Uterus (tissue), 4 donors: ENCODE results near the gene CDCP2. TPM values are rescaled to one million over a fixed set of nuclear protein-coding genes. Genes with fewer than 3 reads are reported as not detected.

Experiments used
- DNase-seq, 2 donors: peaks; one replicate each; pipeline ENCODE4 v3.0.0-alpha.2; 2019 to 2020
- H3K27ac ChIP-seq, 2 donors: fragments of 200-600 bp; sonication (generic); 1 replicate in 1 of 2; 2 replicates in 1 of 2; pipeline ENCODE4 v1.5.1; 2016 to 2018
- H3K27me3 ChIP-seq, 2 donors: fragments of 200-600 bp; sonication (generic); one replicate each; pipeline ENCODE4 v1.5.1; 2018 to 2019; ENCODE audit warnings: control low read depth in 1 of 2
- H3K36me3 ChIP-seq, 2 donors: fragments of 200-600 bp; sonication (generic); one replicate each; pipeline ENCODE4 v1.5.1; 2019; ENCODE audit warnings: control low read depth in 1 of 2
- H3K4me1 ChIP-seq, 2 donors: fragments of 200-600 bp; sonication (generic); one replicate each; pipeline ENCODE4 v1.5.1; 2018 to 2019; ENCODE audit warnings: control low read depth in 1 of 2
- H3K4me3 ChIP-seq, 2 donors: fragments of 200-600 bp; sonication (generic); 1 replicate in 1 of 2; 2 replicates in 1 of 2; pipeline ENCODE4 v1.5.1; 2018 to 2019; ENCODE audit warnings: mild to moderate bottlenecking in 1 of 2
- H3K9me3 ChIP-seq, 2 donors: fragments of 200-600 bp; sonication (generic); one replicate each; pipeline ENCODE4 v1.5.1; 2019; ENCODE audit warnings: control low read depth in 1 of 2
- POLR2A ChIP-seq, 2 donors: fragments of 450-650 bp; IDR thresholded peaks; one replicate each; pipeline ENCODE4 v1.6.1; 2016; ENCODE audit warnings: antibody characterized with exemption in 2 of 2, mild to moderate bottlenecking in 1 of 2, moderate library complexity in 1 of 2
- intact Hi-C: fragments of 100-400 bp; cut with DNase I; formaldehyde crosslinking; loops from one replicate; pipeline ENCODE4 v1.15.1; 2023; ENCODE audit warnings: low total_unique reads
- total RNA-seq, 4 donors: library from RNA; depleted of rRNA in 3 of 4; stranded (reverse); fragments of >200 nt in 3 of 4; gene quantifications; one replicate each; pipeline versions ENCODE4 v1.1.0 to v1.2.4, GENCODE V29; 2014 to 2023
- TF ChIP-seq, protein P1 (sequence below), 4 experiments: fragments of 200-600 bp in 2 of 4; fragments of 450-650 bp in 2 of 4; sonication (generic) in 2 of 4; IDR thresholded peaks; one replicate each; pipeline ENCODE4 v1.5.1; 2016 to 2019; ENCODE audit warnings: antibody characterized with exemption in 4 of 4, mild to moderate bottlenecking in 2 of 4, moderate library complexity in 1 of 4
- donor health status: DM: yes; HTN: yes; CAD: no.

CDCP2 gene
- total RNA-seq, 4 donors from 2014 or later, result 0.18 to 0.28 TPM; not detected in 2

DNA sequence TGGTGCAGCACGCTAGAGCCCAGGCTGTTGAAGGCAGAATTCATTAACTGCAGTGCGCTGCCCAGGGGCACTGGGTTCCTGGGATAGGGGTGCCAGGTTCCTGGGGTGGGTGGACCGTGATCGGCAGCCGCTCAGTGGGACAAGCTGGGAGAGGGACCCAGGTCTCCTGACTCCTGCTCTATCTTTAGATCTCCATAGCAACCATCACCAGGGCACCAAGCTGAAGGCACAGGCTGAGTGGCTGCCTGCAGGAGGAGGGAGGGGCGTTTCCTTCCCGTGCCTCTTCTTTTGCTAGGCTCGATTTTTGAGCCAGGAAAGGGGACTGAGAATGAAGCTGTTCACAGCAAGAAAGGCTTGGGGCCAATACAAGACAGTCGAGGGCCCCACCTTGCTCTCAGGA lies 20.9 kb upstream of the CDCP2 start:
- Histone ChIP-seq H3K4me3 (no peak overlapping the region), H3K27me3 (no peaks in the 10 kb centered on the region), H3K36me3 (no peaks in the 10 kb centered on the region), H3K27ac (no peak overlapping the region), H3K4me1 (no peaks in the 10 kb centered on the region), H3K9me3 (no peaks in the 10 kb centered on the region)
- TF ChIP-seq POLR2A (IDR thresholded peaks at IDR 0.05), result no peak
- TF ChIP-seq, protein P1, sequence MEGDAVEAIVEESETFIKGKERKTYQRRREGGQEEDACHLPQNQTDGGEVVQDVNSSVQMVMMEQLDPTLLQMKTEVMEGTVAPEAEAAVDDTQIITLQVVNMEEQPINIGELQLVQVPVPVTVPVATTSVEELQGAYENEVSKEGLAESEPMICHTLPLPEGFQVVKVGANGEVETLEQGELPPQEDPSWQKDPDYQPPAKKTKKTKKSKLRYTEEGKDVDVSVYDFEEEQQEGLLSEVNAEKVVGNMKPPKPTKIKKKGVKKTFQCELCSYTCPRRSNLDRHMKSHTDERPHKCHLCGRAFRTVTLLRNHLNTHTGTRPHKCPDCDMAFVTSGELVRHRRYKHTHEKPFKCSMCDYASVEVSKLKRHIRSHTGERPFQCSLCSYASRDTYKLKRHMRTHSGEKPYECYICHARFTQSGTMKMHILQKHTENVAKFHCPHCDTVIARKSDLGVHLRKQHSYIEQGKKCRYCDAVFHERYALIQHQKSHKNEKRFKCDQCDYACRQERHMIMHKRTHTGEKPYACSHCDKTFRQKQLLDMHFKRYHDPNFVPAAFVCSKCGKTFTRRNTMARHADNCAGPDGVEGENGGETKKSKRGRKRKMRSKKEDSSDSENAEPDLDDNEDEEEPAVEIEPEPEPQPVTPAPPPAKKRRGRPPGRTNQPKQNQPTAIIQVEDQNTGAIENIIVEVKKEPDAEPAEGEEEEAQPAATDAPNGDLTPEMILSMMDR (IDR thresholded peaks at IDR 0.05), result no peak
- intact Hi-C loops, result no loop called here
- DNase-seq, result no peak

DNA sequence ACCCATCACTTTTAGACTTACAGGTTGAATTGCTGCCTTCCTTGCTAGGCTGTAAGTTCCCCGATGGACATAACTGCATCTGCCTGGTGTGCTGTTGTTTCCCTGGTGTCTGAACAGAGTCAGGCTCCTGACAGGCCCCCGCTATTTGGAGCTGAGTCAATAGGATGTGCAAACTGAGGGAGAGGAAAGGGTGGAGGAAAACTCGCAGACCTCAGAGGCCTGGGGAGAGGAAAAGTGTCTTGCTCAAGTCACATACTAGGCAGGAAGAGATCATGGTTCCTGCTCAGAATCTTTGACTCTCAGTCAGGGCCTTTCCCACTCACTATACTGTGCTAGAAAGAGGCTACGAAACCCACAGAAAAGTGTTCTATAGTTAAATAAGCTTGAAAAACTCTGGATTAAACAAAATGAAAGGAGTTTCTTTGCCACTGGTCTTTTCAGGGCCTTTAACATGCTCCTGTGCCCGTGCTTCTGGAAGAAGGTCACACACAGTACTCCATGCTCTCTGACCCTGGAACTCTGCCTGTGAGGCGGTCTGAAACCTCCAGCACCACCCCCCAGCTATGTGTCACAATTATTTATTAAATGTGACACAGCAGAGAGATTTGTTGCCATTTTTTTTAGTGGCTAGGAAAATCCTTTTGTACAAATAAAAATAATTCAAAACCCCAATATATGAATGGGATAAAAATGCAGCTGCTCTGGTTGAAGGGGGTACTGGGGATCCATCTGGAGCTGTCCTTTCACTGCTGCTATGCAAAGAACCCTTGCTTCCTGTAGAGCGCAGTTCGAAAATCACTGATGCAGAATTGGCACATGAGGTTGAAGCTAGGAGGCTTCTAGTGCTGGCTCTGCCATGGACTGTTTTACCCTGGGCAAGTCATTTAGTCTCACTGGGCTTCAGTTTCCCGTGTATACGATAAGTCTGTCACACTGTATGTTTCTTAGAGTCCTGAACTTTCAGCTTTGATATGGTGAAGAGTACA lies 20.1 kb upstream of the CDCP2 start:
- no peaks in the 10 kb centered on the region for H3K9me3 ChIP-seq
- no peak for TF ChIP-seq POLR2A (IDR thresholded peaks at IDR 0.05)
- TF ChIP-seq, protein P1 (IDR thresholded peaks at IDR 0.05), result no peak
- no peak for DNase-seq
- no peaks in the 10 kb centered on the region for H3K4me1 ChIP-seq
- H3K4me3 ChIP-seq, result no peak overlapping the region
- intact Hi-C loops, result no loop called here
- no peaks in the 10 kb centered on the region for H3K27me3 ChIP-seq
- no peak overlapping the region for H3K27ac ChIP-seq
- H3K36me3 ChIP-seq, result no peaks in the 10 kb centered on the region

DNA sequence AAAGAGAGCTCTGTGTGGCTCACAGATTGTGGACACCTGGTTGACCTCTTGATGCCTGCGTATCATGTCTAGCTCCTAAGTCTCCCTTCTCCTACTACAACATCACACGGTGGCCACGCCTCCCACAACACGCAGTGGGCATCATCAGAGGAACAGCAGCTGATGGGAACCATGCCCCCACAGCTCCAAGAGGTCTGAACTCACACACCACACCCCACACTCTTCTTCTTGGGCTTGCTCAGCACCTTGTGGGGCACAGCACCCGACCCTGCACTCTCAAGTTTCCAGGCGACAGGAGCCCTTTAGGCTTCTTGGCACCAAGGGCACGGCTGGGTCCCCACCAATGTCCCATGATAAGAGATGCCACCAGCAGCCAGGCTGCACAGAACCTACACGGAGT lies 18.8 kb upstream of the CDCP2 start:
- Histone ChIP-seq H3K27ac (no peak overlapping the region), H3K4me3 (no peak overlapping the region), H3K9me3 (no peaks in the 10 kb centered on the region), H3K4me1 (no peaks in the 10 kb centered on the region), H3K27me3 (no peaks in the 10 kb centered on the region), H3K36me3 (no peaks in the 10 kb centered on the region)
- TF ChIP-seq POLR2A (IDR thresholded peaks at IDR 0.05), result no peak
- TF ChIP-seq, protein P1 (IDR thresholded peaks at IDR 0.05), result no peak
- intact Hi-C loops, result no loop called here
- no peak for DNase-seq

DNA sequence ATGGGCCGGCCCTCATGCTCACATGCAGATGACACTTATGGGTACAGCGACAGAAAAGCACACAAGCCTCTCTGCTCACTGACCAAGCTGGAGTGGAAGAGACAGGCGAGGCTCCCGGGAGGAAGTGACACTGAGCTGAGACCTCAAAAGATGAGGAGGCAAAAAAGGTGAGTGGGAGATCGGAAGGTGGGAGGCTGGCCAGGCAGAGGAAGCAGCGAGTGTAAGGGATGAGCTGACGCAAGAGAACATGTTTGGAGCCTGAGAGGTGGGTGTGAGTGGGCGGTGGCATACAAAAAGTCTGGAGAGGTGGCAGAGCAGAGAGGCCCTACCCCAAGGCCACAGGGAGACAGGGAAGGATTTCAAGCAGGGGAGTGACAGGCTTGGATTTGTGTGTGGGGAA lies 18.2 kb upstream of the CDCP2 start:
- no peaks in the 10 kb centered on the region for H3K4me1 ChIP-seq
- H3K27ac ChIP-seq, result no peak overlapping the region
- no peaks in the 10 kb centered on the region for H3K27me3 ChIP-seq
- H3K9me3 ChIP-seq, result no peaks in the 10 kb centered on the region
- intact Hi-C loops, result no loop called here
- TF ChIP-seq POLR2A (IDR thresholded peaks at IDR 0.05), result no peak
- TF ChIP-seq, protein P1 (IDR thresholded peaks at IDR 0.05), result no peak
- H3K4me3 ChIP-seq, result no peak overlapping the region
- no peak for DNase-seq
- no peaks in the 10 kb centered on the region for H3K36me3 ChIP-seq

DNA sequence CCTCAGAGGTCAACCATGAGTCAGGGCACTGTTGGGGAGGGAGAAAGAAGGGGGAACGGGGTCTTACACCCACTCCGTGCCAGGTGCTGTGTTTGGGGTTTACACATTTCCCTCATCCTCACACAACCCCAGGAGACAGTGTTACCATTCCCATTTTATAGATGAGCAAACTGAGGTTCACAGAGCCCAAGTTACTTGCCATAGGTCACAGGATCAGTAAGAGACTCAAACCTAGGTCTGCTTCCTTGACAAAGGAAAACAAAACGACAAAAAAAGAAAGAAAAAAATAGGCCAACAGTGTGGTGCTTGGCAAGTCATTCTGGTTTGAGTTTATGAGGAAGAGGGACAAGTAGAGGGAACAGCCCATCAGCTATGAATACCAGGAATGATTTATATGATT lies 16.3 kb upstream of the CDCP2 start:
- no peaks in the 10 kb centered on the region for H3K9me3 ChIP-seq
- H3K4me3 ChIP-seq, result no peak overlapping the region
- DNase-seq, result no peak
- intact Hi-C loops, result no loop called here
- H3K4me1 ChIP-seq, result no peaks in the 10 kb centered on the region
- no peak overlapping the region for H3K27ac ChIP-seq
- TF ChIP-seq POLR2A (IDR thresholded peaks at IDR 0.05), result no peak
- TF ChIP-seq, protein P1 (IDR thresholded peaks at IDR 0.05), result no peak
- H3K27me3 ChIP-seq, result no peaks in the 10 kb centered on the region
- no peaks in the 10 kb centered on the region for H3K36me3 ChIP-seq
